LNCaP clone FGC (cell line): ENCODE data around the gene RGS7.

ENCODE experiments used
- DNase-seq: peaks from one replicate; pipeline ENCODE4 v3.0.0-alpha.2; 2011; ENCODE audit warnings: low read depth
- H3K4me3 ChIP-seq: 2 replicates; pipeline ENCODE4 v1.5.1; 2011; ENCODE audit warnings: mild to moderate bottlenecking, low read depth, low read length, control low read depth
- CTCF ChIP-seq: IDR thresholded peaks from 2 replicates; pipeline ENCODE4 v1.5.1; 2012; ENCODE audit warnings: mild to moderate bottlenecking; ENCODE audit not compliant: control insufficient read depth, insufficient read depth; ENCODE audit errors: extremely low read depth

The RGS7 gene

GRCh38 chr1:241079047-241079446 lies 278.0 kb downstream of the RGS7 start:
- no peak for DNase-seq
- no peak overlapping the region for H3K4me3 ChIP-seq
- TF ChIP-seq CTCF = no peak

GRCh38 chr1:241077386-241078147 lies 279.4 kb downstream of the RGS7 start:
- TF ChIP-seq CTCF = no peak
- H3K4me3 ChIP-seq = no peak overlapping the region
- no peak for DNase-seq

GRCh38 chr1:241074507-241074906 lies 282.5 kb downstream of the RGS7 start:
- no peak for TF ChIP-seq CTCF
- DNase-seq = no peak

GRCh38 chr1:241068359-241068758 lies 288.6 kb downstream of the RGS7 start:
- DNase-seq = no peak
- TF ChIP-seq CTCF = no peak
- H3K4me3 ChIP-seq = no peak overlapping the region

More at GRCh38 chr1:241074507-241074906, 282.5 kb downstream of the RGS7 start:
- no peak overlapping the region for H3K4me3 ChIP-seq

- H3K4me3 ChIP-seq = no peak overlapping the region
- no peak for DNase-seq
- no peak for TF ChIP-seq CTCF
Measured at GRCh38 chr1:241063276-241063675, 293.7 kb downstream of the RGS7 start.

- TF ChIP-seq CTCF = no peak
- no peak for DNase-seq
Measured at GRCh38 chr1:241061062-241061461, 295.9 kb downstream of the RGS7 start.

GRCh38 chr1:241048622-241049021 lies 308.4 kb downstream of the RGS7 start:
- TF ChIP-seq CTCF = no peak
- no peak overlapping the region for H3K4me3 ChIP-seq
- no peak for DNase-seq

More at GRCh38 chr1:241061062-241061461, 295.9 kb downstream of the RGS7 start:
- H3K4me3 ChIP-seq = no peak overlapping the region
